Kidney tubule cell (primary cell): ENCODE measurements around the gene PITX2.

Experiments used
- DNase-seq: peaks from one replicate; pipeline ENCODE4 v3.0.0-alpha.2; 2018; ENCODE audit warnings: low spot score

The PITX2 gene

DNA sequence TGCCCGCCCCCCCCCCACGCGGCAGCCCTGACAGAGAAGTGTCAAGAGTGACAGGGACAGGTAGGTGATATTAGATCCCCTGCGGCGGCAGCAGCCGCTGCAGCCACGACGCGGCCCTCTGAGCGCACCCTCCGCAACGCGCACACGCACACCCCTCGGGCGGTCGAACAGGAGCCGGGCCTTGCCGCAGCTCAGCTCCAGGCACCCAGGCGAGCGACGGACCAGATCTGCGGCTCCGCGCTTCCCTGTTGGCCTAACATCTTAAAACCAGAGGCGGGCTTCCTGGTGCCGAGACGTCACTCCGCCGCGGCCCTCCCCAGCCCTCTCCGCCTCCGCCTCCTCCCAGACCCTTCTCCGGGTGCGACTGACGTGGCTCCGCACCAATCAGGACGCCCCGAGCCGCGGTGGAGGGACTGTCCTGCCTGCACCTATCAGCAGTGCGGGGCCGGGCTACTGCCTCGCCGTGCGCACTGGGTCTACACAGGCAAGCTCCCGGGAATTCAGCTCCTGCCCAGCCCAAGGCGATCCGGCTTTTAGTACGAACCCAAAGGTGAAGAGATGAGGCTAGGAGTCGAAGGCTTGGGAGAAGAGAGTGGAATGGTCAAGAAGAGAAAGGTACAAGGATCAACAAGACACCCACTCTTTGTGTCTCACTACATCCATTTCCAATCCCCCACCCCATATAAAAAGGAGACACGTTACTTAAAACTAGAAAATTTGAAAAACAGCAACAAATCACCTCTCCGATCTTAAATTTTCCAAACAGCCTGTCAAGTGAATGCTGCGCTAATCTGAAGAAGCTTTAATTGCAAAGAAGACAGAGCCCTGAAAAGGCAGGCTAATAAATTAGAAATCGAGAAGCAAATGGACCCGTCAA lies at the start of gene PITX2:
PITX2 (minus strand) TSS at position 237 of the 877 bp plus-strand sequence. CDS start 617 bp downstream, outside the sequence.
- DNase-seq: peak; percentile 91

DNA sequence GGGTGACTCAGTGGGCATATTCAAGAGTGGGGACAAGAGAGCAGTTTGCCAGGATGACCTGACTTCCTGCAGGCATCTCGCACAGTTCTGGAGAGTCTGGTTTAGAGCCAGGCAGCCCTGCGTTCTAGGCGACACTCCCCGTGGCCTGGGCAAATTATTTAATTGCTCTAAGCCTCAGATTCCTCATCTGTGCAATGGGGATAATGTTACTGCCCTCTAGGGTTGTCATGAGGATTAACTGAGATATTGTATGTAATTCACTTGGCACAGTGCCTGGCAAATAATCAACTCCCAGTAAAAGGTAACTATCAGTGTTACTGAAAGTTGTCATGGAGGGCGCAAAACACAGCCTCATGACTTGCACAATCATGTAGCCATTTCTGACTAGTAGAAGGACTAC lies 48.8 kb upstream of the PITX2 start:
- no peak for DNase-seq

DNA sequence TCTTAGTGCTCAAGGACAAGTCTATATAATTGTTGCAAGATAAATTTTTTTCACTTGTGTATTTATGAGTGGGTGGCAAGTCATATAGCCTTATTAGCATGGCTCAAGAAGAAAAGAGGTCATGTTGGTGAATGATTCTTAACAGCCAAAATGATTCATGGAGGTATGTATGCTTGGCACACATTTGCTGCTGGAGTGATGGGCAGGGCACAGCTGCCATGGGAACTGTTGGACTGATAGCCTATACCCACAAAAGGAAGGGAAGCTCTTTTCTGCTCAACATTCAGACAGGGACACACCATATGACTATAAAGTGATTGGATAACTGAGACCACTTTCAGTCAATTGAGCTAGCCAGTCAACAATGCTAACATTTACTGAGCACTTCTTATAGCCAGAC lies 46.8 kb upstream of the PITX2 start:
- peak; percentile 53 for DNase-seq

DNA sequence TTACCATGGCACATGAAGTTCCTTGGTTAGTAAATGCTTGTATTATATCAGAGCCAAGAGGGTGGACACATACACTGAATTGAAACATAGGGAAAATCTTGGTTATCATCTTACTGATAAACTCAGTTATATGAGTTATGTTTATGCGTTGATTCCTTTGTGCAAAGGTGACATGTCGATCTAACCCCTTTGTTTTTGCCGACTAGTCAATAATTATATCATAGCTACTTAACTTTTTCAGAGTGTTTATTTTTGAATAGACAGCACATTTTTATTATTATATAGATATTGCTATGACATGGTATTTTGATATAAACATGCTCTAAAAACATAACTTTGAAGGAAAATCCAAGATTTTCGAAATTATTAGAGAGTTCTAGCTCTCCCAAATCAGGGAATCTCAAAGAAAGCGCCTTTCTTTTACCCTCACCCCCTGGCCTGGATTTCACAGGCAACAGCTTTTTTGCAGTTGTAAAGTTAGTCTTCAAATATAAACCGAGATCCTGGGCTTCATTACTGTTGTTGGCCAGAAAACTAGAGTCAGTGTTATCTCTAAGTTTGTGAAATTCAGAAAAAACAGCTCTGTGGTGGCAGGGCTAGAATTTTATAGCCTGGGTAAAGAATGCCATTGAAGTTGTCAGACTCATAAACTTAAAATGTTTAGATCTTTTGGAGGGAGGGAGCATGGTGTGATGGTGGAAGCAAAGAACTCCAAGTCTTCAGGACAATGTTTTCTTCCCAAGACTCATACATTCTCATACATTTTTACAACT lies 45.8 kb upstream of the PITX2 start:
- DNase-seq: no peak

DNA sequence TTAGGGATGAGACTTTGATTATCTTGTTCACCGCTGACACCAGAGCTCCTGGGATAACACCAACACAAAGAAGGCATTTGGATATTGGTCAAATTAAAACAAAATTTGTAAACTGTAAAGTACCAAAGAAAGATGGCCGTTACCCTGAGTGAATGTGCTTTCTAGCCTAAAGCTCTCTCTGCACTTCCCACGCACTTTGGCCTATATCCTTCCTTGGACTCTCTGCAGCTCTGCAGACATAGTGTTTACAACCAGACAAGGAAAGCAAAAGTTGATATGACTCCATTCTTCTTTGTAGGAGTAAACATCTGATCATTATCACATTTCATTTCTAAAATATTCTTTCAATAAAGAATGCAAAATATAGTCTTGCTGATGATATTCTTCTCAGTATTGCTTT lies 44.8 kb upstream of the PITX2 start:
- no peak for DNase-seq

DNA sequence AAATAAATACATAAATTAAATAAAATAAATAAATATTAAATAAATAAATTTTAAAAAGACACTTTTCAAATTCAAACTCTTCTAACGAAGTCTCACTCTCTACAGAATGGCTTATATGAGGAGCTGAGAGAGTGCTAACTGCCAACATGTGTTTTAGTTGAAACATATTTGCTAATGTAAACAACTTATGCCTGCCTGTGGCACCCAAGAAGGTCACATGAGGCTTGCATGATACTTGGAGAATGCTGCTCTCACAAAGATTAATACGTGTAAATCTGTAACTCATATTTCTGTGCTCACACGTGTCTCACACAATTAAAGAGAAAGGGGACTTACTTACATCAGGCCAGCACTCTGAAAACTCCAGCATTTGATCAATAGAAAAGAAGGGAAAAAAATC lies 43.2 kb upstream of the PITX2 start:
- DNase-seq: no peak

DNA sequence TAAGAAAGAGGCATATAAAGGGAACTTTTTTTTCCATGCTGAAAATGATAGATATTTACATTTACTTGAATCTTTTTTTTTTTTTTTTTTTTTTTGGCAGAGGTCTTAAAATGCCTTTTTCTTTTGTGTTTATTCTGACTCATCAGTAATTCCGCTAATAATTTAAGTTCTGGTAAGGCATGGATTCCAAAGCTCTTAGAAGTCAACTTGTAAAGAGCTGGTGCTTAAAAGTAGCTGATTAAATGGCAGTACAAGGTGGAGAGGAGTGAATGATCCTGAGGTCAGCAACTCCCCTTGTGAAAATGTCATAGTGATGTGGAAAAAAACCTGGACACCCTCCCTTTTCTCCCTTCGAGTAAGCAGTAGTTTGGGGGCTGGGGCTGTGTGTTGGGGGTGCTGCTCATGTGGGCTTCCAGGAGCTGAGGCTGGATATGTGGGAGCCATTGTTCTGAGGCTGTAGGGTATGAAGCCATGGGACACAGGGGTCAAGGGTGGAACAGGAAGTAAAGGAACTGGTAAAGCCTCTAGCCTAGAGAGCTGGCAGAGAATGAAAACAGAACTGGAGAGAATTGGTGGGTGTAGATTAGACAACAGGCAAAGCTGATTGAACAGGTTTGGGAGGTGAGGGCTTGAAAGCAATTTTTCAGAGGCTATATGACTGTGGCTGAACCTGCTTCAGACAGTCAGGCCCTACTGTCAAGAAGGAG lies 41.0 kb upstream of the PITX2 start:
- DNase-seq: peak; percentile 39

DNA sequence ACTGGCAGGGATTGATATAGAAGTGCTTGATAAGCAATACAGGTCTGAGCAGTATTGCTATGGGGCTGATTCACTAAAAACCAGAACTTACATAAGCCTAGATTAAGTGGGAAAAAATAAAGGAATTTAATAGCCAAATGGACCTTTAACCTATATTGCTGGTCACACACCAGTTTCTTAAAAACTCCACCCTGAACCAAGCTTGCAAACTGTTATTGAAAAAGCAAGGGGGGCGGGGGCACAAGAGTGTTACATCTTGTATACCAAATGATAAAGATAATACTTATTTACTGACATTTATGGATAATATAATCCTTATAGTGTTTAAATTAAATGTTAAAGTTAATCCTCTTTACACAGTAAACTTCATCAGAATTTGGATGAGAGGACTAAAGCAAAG lies 40.3 kb upstream of the PITX2 start:
- no peak for DNase-seq

DNA sequence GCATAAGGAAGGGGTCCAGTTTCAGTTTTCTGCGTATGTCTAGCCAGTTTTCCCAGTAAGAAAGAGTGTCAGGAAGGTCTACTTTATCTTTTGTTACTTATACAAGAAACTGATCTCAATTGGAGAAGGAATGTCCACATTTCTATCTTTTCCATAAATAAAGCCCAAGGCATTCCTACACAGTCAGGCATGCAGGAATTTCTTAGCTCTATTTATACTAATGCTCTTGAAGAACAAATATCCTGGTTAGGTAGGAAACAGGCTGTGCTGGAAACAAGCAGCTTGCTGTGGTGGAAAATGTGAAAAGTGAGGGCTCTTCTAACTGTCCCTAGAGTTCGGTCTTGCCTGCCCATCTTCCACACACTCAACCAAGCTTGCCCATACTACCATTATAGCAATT lies 37.9 kb upstream of the PITX2 start:
- DNase-seq: no peak

DNA sequence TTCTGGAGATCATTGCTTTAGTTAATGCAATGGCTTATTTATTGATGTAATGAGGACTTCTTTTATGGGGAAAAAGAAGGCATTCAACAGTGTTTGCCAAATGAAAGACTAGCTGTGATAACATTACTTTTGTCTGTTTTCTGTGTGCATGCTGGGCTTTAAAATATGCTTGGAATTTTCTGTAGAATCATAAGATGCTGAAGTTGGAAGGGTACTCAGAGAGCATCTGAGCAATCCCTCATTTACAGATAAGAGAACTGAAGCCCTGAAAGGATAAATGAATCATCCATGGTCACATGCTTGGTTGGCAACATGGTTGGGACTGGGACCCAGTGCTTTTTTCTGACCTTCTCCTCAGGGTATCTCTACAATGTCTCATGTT lies 31.4 kb upstream of the PITX2 start:
- no peak for DNase-seq

DNA sequence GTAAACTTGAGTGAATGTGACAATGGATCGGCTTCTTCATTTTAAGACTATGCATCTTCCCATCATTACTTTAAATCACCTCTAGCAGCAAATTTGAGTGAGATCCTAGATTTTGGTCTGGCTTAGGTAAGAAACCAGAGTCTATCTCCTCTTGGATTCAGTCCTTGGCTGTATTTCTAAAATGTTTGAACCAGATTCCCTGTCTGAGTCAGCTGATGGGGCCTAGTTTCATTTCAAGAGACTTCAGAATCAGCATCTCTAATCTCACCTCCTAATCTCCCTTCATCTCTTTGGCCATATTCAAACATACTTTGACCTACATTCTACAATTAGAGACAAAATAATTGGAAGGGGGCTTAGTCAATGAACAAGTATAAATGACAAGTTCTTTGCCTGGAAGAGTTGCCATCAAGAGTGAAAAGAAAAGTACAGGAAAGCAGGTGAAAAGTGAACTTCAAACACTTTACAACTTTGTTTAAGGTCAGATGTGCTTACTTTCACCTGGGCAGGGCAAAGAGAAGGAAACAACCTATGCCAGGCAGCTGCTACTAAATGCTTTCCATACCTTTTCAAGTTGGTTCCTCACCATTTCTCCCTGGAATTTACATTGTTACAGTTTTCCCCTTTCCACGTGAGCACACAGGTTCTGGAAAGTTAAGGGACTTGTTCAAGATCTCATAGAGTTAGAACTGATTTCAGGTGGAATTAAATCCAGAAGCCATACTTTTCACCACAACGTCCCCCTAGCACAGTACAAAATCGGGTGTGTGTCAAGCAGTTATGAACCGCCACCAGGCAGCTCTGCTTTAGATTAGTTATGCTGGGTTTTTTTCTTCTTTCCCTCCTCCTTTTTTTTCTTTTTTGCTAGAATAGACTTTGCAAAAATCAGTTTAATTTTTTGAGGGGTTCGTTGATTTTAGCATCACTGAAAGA lies 30.7 kb upstream of the PITX2 start:
- no peak for DNase-seq

DNA sequence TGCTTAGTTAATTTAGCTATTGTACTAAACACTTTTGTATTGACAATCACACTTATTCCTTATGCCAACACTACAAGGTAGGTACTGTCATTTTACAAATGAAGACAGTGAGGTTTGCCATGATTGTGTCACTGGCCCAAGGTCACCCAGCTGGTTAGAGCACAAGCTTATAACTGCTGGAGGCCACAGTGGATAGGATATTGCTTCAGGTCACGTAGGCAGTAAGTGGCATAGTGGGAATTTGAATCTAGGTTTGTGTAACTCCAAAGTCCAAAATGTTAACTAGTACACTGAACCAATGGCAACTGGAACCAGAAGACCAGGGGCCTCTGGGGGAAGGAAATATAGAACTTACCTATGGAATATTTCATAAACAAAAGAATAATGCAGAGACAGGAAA lies 21.1 kb upstream of the PITX2 start:
- DNase-seq: no peak

DNA sequence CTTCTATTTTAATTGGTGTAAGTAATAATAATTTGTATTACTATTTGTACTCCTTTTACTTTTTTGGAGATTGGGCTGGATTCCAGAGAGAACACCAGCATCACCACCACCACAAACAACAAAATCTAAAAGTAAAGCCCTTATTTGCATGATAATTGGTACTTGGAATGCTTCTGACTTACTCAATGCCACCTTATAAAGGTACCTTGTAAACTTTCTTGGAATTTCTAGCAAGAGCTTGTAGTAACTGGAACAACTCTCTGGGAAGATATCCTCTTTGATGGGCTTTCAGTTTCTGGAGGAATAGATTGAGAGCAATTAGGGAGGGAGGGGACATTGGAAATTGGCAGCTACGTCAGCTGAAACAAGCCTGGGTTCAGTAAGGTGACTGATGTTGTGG lies 20.2 kb upstream of the PITX2 start:
- no peak for DNase-seq

DNA sequence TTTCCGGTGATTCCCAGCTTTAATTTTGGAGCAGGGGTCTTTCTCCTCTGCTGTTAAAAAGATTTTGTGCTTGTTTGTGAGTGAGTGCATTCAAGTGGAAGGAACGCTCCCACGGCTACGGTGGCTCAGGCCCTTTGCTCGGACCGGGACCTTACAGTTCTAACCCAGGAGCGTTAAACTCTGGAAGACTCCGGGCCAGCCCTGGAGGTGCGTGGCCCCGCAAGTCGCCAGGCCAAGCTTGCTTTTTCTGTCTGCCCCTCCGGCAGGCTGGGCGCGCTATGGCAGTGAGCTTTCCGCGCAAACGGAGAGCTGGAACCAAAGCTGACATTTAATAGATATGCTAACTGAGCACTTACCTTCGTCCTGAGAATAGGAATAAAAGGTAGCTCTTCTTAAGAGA lies 18.3 kb upstream of the PITX2 start:
- no peak for DNase-seq

DNA sequence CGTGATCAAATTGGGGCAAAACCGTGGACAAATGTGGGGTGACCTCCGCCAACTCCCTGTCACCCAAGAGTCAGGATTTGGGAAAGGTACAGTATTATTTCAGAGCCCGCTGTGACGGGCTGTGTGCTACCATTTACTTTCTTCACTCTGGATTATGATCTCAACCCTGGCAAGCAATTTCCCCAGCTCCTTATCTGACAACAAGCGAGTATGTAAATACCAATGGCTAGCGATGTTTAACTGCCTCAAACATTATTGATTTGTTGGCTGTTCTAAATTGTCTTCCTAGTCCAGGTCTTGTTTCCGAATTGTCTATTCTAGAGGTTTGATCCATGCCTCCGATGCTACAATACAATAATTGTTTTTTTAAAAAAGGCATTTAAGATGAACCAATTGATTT lies 17.7 kb upstream of the PITX2 start:
- no peak for DNase-seq

DNA sequence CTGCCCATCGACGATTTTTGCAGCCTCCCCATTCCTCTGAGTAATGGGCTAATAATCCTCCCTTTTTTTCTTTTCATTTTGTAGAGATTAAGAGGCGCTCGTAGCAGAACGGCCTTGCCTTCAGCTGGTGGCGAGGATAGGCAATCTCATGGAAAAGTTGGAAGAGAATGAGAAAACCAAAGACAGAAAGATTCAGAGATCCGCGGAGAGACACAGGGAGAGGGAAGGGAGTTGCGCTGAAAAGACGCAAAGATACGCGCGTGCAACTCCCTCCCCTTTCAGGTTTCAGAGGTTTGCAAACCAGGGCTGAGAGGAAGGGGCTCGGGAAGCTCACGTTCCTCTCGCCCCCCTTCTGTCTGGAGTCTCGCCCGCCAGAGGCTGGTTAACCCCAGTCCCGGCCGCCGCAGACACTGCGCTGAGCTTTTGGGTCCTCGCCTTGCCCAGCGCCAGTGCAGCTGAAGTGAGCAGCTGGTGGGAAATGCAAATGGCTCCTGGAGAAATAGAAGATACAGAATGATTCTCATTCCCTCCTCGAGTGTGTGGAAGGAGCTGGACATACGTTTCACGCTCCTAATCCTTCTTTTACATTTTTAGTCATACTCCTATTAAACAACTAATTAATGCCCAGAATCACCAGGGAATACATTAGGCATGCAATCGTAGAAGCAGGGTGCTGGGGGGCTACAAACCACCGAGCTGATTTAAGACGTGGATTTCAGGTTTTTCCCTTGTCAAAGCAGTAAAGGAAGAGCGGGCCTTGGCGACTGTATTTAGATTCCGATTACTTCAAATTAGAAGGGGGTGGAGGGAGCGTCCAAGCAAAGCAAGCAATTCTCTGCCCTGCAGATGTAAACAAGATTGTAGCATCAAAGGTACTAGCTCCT lies 16.6 kb upstream of the PITX2 start:
- no peak for DNase-seq

DNA sequence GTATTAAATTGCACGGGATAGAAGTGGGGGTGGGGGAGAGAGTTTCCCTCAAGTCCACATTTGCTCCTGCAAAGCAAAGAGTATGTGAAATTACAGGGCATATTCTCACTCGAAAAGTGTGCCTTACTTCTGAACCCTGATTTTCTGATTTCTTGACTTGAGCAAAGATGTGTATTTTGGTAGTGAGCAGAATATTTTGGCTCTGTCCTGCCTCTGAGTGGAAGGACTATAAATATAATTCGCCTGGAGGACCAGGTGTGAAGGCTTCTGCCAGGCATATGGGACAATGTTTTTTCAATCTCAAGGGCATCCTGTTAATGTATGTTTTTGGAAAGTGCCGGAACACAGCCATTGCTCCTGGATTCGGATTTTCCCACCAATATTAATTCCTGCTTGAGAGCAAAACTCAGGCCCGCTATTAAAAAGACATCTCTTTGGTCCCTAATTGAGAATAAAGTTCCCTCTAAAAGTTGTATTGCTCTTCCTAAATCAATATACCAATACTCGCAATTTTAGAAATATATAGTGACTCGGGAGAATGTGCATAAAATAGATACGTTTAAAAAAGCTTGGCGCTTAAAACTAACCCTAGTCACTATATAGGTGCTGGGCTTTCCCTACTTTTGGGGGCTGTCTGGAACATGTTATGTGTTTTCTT lies 15.3 kb upstream of the PITX2 start:
- no peak for DNase-seq

DNA sequence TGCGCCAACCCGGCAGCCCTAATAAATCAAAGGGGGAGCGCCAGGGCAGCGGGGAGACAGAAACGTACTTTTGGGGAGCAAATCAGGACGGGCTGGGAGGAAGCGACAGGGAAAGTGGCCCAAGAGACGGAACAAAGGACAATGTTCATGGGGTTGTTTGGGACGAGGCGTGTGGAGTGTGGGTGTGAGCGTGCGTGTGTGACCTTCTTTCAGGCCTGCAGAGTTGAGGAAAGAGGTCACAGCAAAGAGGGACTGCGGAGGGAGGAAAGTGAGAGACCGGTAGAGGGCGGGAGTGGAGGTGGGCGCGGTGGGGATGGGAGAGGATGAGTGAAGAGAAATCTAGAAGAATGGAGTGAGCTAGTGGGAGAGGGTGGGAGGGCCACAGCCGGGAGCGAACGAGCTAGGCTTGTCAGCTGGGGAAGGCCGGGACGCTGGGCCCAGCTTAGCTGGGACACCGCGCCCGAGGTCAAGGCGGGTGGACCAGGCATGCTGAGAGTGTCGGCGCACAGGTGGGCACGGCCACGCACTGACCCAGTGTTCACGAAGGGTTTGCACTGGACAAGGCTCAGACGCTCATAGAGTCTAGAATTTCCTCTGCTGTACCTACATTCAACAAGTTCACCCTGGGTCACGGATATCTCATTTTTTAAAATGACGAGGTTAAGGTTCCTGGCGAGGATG lies 14.7 kb upstream of the PITX2 start:
- no peak for DNase-seq

DNA sequence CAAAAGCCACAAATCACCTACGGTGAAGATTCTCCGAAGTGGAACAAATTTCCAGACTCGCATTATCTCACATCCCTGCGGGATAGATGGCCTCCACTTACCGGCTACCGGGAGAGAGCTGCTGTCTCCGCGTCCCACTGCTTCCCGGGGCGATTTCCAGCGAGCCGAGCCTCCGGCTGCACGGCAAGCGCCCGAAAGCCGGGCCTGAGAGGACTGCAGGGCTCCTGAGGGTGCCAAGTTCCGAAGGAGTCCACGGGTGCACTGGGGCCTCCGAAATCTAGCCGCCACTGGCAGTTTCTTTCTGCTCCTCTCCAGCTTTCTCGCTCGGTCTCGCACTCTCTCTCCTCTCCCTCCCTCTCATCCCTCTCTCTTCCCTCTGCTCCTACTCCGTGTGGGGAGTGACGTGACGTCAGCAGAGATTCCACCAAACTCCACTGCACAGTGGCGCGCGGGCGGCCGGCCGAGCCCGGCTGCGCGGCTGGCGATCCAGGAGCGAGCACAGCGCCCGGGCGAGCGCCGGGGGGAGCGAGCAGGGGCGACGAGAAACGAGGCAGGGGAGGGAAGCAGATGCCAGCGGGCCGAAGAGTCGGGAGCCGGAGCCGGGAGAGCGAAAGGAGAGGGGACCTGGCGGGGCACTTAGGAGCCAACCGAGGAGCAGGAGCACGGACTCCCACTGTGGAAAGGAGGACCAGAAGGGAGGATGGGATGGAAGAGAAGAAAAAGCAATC lies 14.0 kb upstream of the PITX2 start:
- DNase-seq: peak; percentile 51
